Measurements from ENCODE around the gene DOCK1.

DOCK1 gene

DNA sequence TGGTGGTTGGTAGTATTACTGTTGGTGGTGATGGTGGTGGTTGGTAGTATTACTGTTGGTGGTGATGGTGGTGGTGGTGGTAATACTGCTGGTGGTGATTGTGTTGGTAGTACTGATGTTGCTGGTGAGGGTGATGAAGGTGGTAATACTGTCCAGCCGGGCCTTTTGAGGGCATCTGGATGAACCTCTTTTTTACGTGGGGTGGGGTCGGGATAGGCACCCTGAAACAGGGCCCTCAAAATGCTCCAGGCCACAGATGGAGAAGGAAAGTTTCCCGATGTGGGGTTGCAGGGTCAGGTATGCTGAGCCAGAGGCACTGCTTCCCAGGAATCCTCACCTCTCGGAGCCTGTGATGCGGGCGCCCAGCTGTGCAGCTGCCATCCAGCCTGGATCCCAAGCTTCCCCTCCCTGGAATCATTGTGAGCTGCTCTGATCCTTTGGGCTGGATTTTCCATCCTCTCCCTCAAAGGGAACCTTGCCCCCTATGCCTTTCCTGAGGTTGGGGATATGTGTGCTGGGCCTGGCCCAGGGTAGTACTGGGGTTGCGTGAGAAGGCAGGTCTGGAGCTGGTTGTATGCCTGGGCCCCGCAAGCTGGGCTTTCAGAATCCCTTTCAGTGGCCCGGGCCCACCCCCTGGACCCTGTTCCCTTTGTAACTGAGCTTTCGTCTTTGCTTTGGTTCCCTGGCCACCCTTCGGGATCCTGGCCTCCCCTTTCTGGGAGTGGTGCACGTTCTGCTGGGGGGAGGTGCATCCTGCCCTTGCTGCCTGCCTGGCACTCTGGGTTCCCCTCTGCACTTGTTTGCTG lies 43.3 kb downstream of the DOCK1 start:
- TF ChIP-seq, protein P1, sequence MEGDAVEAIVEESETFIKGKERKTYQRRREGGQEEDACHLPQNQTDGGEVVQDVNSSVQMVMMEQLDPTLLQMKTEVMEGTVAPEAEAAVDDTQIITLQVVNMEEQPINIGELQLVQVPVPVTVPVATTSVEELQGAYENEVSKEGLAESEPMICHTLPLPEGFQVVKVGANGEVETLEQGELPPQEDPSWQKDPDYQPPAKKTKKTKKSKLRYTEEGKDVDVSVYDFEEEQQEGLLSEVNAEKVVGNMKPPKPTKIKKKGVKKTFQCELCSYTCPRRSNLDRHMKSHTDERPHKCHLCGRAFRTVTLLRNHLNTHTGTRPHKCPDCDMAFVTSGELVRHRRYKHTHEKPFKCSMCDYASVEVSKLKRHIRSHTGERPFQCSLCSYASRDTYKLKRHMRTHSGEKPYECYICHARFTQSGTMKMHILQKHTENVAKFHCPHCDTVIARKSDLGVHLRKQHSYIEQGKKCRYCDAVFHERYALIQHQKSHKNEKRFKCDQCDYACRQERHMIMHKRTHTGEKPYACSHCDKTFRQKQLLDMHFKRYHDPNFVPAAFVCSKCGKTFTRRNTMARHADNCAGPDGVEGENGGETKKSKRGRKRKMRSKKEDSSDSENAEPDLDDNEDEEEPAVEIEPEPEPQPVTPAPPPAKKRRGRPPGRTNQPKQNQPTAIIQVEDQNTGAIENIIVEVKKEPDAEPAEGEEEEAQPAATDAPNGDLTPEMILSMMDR (conservative IDR thresholded peaks at IDR 0.05) = no peak
- H3K27ac ChIP-seq = no peak overlapping the region

DNA sequence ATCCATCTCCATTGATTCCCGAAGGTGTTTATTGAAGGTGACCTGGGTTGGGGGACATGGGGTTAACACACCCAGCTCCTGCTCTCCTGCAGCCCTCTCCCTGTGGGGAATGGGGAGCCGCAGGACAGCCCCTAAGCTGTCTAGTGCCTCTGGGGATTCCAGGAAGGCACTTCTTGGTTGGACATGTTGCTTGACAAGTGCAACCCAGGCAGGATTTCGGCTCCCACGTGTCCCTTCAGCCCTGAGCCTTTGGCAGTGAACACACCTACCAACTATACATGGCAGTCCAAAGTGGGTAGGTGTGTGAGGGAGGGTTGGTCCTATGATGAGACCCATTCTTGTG lies 43.9 kb downstream of the DOCK1 start:
- TF ChIP-seq, protein P1 (conservative IDR thresholded peaks at IDR 0.05) = no peak

DNA sequence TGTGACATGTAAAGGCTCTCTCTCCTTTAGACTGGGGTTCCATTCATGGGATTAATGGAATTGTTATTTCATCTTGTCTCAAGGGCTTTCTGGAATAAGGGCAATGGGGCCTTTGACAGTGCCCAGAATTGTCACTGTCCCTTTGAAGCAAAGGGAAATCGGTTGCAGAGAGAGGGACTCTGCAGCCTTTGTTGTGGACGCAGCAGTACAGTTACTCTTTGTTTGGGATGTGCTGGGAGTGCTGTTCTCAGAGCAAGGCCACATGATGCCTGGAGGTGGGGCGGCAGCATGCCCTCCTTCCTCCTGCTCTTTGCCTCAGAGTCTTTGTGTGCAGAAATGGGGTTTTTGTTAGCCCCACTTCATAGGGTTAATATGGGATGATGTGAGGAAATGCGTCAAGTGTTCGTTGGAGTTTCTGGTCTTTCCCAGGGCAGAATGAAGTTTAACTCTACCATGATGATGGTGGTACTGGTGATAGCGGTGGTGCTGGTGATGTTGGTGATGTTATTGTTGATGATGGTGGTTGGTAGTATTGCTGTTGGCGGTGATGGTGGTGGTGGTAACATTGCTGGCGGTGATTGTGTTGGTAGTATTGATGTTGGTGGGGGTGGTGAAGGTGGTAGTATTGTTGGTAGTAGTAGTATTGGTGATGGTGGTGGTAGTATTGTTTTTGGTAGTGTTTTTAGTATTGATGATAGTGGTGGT lies 45.3 kb downstream of the DOCK1 start:
- TF ChIP-seq, protein P1 (conservative IDR thresholded peaks at IDR 0.05) = no peak
- no peak overlapping the region for H3K27ac ChIP-seq

More for the DNA sequence above, 43.9 kb downstream of the DOCK1 start:
- H3K27ac ChIP-seq = no peak overlapping the region

DNA sequence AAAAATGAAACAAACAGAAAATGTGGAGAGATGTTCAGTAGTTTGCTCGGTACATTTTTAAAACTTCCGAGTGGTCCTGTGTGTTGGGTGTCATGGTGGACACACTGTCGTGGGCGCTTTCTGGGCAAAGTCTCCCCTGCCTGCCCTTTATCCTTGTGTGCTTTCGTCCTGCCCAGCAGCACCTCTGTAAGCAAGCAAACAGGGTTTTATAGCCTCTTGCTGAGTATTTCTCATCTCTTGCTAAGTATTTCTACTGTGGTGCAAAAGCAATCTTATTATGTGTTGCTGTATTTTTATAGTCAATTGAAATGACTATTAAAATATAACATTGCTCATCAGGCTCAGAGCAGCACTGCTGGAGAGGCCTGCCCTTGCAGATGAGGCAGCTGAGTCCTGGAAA lies 48.7 kb downstream of the DOCK1 start:
- TF ChIP-seq, protein P1 (conservative IDR thresholded peaks at IDR 0.05) = no peak
- H3K27ac ChIP-seq = no peak overlapping the region

DNA sequence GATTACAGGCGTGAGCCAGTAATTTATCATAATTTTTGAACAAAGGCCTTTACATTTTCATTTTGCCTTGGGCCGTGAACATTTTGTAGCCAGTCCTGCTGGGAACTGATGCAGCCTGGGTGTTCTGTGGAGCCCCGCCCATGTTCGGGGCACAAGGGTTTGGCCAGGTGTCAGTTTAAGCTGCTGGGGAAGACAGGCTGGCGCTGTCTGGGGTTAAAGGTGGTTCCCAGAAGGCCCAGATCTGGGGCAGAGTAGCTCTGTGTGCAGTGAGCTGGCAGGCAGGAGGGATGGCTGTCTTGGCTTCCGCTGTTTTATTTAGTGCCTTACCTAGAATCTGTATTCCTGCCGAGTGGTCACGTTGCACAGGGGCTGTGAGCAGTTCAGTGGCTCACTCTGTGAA lies 50.2 kb downstream of the DOCK1 start:
- TF ChIP-seq, protein P1 (conservative IDR thresholded peaks at IDR 0.05) = no peak
- no peak overlapping the region for H3K27ac ChIP-seq

DNA sequence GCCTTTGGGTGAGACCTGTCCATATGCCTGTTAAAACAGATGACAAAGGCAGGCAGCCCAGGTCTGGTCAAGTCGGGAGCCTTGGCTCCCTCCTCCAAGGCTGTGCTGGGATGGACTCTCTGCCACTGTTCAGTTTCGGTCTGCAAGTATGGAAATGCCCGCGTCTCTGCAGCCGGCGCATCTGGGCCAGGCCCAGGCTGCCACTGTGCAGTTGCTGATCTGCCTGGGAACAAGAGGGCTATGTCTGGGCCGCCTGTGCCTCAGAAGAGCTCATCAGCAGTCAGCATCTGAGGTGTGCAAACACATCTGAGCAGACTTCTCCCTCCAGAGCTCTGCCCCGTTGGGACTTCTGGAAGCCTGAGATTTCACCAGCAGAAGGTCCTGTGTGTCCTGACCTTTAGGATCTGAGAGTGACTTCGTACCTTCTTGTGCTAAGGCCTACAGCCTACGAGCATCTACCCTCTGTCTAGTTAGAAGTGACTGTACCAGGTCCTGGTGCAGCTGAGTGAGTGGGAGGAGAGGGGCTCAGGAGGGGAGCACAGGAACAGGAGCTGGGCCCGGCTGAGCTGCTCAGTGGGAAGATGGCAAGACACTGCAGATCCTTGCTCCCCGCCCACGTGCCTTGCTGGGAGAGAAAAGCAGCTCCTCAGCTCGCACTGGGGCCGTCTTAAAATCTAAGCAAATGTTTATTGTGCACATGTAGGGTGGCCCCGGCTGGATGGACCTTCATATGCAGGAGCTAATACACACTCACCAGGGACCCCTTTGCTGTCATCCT lies 50.9 kb downstream of the DOCK1 start:
- no peak overlapping the region for H3K27ac ChIP-seq
- TF ChIP-seq, protein P1 (conservative IDR thresholded peaks at IDR 0.05) = no peak

DNA sequence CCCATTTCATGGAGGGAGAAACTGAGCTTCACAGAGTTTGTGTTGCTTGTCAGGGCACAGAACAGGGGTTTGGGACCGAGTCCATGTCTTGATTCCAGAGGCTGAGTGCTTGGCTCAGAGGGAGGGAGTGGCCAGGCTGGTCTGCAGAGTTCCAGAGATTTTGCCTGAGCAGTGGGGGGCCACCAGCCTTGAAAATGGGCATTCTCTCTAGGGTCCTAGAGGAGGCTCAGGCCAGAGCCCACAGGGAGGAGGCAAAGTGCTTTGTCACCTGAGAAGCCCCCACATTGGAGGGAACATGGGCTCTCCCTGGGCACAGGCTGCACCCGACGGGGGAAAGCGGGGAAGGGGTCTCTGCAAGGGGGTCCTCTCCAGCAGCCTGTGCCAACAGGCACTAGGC lies 51.5 kb downstream of the DOCK1 start:
- TF ChIP-seq, protein P1 (conservative IDR thresholded peaks at IDR 0.05) = no peak
- no peak overlapping the region for H3K27ac ChIP-seq

Measured in VCaP (cell line).